Spleen (tissue), 7 donors: ENCODE data around the gene NPPC.

Source experiments
- POLR2A ChIP-seq, 3 donors: fragments of 450-650 bp; IDR thresholded peaks; one replicate each; pipeline ENCODE4 v1.5.1; 2017; ENCODE audit warnings: antibody characterized with exemption in 3 of 3, mild to moderate bottlenecking in 1 of 3
- TF ChIP-seq, protein P1 (sequence below), 11 experiments: fragments of 200-600 bp in 7 of 11; fragments of 450-650 bp in 4 of 11; sonication (generic) in 4 of 11; IDR thresholded peaks in 8 of 11; conservative IDR thresholded peaks in 3 of 11; 1 replicate in 7 of 11; 2 replicates in 4 of 11; pipeline versions ENCODE4 v1.4.0 to v1.8.0; 2016 to 2021; ENCODE audit warnings: antibody characterized with exemption in 11 of 11, inconsistent platforms in 4 of 11, mild to moderate bottlenecking in 1 of 11
- donor health status: DM: no; HTN: no; CAD: no; lungs with moderate emphysema.
- donor health status: DM: no; HTN: no; CAD: no.
- donor health status: DM: no; HTN: no; CAD: no.

DNA sequence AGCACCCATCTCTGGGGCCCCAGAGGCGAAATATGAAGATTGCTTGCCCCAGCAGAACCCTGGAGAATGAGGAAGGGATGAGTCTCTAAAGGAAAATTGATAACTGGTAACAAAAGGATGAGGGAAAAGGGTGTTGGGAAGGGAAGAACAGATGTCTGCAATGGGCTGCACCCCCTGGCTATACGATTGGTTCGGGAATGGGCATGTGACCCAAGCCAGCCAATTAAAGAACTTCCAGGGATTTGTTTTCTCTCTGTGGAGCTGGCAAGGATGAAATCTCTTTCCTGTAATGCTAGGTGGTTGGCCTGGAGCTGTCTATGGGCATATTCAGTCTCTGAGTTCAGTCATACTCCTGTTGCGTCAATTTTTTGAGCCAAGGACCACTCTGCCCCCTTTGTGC lies 12.8 kb upstream of the NPPC start:
- TF ChIP-seq, protein P1, sequence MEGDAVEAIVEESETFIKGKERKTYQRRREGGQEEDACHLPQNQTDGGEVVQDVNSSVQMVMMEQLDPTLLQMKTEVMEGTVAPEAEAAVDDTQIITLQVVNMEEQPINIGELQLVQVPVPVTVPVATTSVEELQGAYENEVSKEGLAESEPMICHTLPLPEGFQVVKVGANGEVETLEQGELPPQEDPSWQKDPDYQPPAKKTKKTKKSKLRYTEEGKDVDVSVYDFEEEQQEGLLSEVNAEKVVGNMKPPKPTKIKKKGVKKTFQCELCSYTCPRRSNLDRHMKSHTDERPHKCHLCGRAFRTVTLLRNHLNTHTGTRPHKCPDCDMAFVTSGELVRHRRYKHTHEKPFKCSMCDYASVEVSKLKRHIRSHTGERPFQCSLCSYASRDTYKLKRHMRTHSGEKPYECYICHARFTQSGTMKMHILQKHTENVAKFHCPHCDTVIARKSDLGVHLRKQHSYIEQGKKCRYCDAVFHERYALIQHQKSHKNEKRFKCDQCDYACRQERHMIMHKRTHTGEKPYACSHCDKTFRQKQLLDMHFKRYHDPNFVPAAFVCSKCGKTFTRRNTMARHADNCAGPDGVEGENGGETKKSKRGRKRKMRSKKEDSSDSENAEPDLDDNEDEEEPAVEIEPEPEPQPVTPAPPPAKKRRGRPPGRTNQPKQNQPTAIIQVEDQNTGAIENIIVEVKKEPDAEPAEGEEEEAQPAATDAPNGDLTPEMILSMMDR (IDR thresholded peaks at IDR 0.05 in 8 of 11, conservative IDR thresholded peaks at IDR 0.05 in 3 of 11): no peak
- TF ChIP-seq POLR2A (IDR thresholded peaks at IDR 0.05): no peak
